AG04450 (cell line): ENCODE data around the gene TSPAN4. TPM values are rescaled to one million over a fixed set of nuclear protein-coding genes. Genes with fewer than 3 reads are reported as not detected.

Experiments
- CTCF ChIA-PET: fragments of 300-600, 350-600 bp; formaldehyde crosslinking; extraction: SDS; loops from one replicate; lab custom pipeline; 2022; ENCODE audit warnings: antibody characterized with exemption, inconsistent platforms; lab: Charles Lee
- POLR2A ChIA-PET: fragments of 350-600 bp; formaldehyde crosslinking; extraction: SDS; loops from one replicate; lab custom pipeline; 2021; ENCODE audit warnings: antibody characterized with exemption, inconsistent platforms; lab: Yijun Ruan, JAX
- DNase-seq: peaks from one replicate; pipeline ENCODE4 v3.0.0-alpha.2; 2011; ENCODE audit warnings: low read depth, low spot score
- H3K27ac ChIP-seq: one replicate; pipeline ENCODE4 v1.5.1; 2012; ENCODE audit warnings: low read depth, low read length, control low read depth
- H3K27me3 ChIP-seq: one replicate; pipeline ENCODE4 v1.6.0; 2012; ENCODE audit warnings: low read length; ENCODE audit not compliant: control insufficient read depth, insufficient read depth
- H3K4me3 ChIP-seq: 2 replicates; pipeline ENCODE4 v1.5.1; 2011; ENCODE audit warnings: mild to moderate bottlenecking, low read depth, low read length, control low read depth
- H3K9me3 ChIP-seq: 2 replicates; pipeline ENCODE4 v1.5.1; 2012; ENCODE audit warnings: low read length; ENCODE audit not compliant: control insufficient read depth, insufficient read depth
- polyA plus RNA-seq: library from polyadenylated mRNA; depleted of rRNA; stranded (reverse); fragments of >200 nt; gene quantifications from 2 replicates; pipeline ENCODE4 v1.2.3, GENCODE V29; 2011
- TF ChIP-seq, protein P1 (sequence below): IDR thresholded peaks from 2 replicates; pipeline ENCODE4 v1.5.1; 2011; ENCODE audit warnings: low read depth, low read length, control low read depth, inconsistent platforms

Gene TSPAN4
- polyA plus RNA-seq, 1 experiment = 92.6 TPM

DNA sequence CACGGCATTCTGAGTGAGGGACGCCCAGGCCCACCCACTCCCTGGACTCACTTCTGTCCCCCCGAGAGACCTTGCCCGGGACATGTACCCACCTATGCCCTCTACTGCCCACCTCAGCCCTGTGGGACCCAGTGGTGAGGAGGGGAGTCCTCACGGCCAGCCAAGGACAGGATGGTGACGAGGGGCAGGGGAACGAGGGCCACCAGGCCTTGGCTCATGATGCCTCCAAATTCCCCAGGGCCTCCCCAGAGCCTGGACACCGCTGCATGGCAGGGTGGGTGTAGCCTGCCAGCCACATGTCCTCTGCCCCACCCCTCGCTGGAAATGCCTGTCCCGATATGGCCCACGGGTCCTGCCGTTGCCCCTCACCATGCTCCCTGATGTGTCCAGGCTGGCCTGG is 26.1 kb downstream of the TSPAN4 start:
- TF ChIP-seq, protein P1, sequence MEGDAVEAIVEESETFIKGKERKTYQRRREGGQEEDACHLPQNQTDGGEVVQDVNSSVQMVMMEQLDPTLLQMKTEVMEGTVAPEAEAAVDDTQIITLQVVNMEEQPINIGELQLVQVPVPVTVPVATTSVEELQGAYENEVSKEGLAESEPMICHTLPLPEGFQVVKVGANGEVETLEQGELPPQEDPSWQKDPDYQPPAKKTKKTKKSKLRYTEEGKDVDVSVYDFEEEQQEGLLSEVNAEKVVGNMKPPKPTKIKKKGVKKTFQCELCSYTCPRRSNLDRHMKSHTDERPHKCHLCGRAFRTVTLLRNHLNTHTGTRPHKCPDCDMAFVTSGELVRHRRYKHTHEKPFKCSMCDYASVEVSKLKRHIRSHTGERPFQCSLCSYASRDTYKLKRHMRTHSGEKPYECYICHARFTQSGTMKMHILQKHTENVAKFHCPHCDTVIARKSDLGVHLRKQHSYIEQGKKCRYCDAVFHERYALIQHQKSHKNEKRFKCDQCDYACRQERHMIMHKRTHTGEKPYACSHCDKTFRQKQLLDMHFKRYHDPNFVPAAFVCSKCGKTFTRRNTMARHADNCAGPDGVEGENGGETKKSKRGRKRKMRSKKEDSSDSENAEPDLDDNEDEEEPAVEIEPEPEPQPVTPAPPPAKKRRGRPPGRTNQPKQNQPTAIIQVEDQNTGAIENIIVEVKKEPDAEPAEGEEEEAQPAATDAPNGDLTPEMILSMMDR = no peak
- Histone ChIP-seq H3K27me3 (no peaks in the 10 kb centered on the region), H3K4me3 (no peak overlapping the region), H3K27ac (no peak overlapping the region), H3K9me3 (no peaks in the 10 kb centered on the region; the same call in 1 of the 2 replicates)
- DNase-seq = no peak
- ChIA-PET CTCF (no interaction called here), POLR2A (no interaction called here)

DNA sequence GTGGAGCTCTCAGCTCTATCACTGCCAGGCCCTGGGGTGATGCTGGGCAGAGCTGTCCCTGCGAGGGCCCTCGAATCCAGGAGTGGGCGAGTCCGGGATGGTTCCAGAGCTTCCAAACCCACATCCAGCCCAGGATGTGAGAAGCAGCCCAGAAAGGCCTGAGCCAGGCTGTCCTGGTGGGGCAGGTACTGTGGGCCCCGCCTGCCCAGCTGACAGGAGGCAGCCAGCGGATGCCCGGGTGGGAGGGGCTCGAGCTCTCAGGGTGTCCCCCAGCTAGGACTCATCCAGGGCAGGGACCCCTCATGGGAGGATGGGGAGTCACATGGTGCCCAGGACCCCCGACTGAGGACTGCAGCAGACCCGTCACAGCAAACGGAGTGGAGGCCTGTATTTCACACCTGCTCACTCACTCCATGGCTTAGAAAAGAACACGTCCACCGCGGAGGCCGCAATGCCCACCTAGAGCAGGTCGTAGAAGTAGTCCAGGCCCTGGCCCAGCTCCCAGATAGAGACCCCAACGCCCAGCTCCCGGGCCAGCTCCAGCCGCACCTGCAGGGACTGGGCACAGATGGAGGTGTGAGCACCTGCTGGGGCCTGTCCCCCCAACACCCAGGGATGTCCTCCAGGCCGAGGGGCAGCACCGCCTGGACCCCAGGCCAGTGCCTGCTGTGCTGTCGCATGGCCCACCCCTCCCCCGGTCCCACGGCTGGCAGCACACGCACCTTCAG is 26.9 kb downstream of the TSPAN4 start:
- Histone ChIP-seq H3K4me3 (no peak overlapping the region), H3K27me3 (no peaks in the 10 kb centered on the region), H3K27ac (no peak overlapping the region), H3K9me3 (no peaks in the 10 kb centered on the region; the same call in 1 of the 2 replicates)
- ChIA-PET CTCF (no interaction called here), POLR2A (interaction anchor here (0.7 kb wide), 1 partner anchor 13 kb away, joined by 4 read pairs; no protein-coding TSS in a partner anchor)
- TF ChIP-seq, protein P1 = no peak
- no peak for DNase-seq

DNA sequence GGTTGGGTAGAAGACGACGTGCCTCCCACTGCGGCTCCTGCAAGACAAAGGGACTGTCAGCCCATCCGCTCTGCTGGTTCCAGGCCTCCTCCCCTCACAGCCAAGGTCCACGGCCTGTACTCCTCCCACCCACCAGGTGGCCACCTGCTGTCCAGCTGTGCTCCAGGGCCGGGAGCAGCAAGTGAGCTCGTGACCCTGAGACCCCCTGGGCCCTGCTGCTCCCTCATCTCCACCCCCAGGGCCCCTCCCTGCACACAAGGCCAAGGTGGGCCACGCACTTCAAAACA is 27.4 kb downstream of the TSPAN4 start:
- Histone ChIP-seq H3K27ac (no peak overlapping the region), H3K4me3 (no peak overlapping the region), H3K27me3 (no peaks in the 10 kb centered on the region), H3K9me3 (no peaks in the 10 kb centered on the region; the same call in 1 of the 2 replicates)
- DNase-seq = no peak
- POLR2A ChIA-PET = interaction anchor here (0.7 kb wide), 1 partner anchor 13 kb away, joined by 4 read pairs; no protein-coding TSS in a partner anchor
- CTCF ChIA-PET = no interaction called here
- TF ChIP-seq, protein P1 = no peak

DNA sequence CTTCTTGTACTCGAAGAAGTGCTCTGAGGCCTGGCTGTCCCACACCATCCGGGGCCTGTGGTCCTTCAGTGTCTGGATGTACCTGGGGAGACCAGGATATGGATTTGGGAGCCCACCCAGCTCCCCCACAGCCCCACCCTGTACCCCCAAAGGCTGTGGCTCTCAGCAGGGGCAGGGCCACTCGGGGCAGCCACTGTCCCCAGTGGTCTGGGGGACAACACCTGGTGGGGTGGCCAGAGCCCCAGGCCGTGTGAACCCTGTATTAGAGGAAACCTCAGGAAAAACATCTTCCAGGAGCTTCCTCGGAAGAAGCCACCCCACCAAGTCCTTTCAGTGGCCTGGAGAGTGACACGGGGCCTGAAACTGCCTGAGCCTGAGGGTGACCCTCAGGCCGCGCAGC is 27.8 kb downstream of the TSPAN4 start:
- Histone ChIP-seq H3K4me3 (no peak overlapping the region), H3K27me3 (no peaks in the 10 kb centered on the region), H3K27ac (no peak overlapping the region), H3K9me3 (no peaks in the 10 kb centered on the region; the same call in 1 of the 2 replicates)
- ChIA-PET POLR2A (no interaction called here), CTCF (no interaction called here)
- TF ChIP-seq, protein P1 = no peak
- DNase-seq = no peak

DNA sequence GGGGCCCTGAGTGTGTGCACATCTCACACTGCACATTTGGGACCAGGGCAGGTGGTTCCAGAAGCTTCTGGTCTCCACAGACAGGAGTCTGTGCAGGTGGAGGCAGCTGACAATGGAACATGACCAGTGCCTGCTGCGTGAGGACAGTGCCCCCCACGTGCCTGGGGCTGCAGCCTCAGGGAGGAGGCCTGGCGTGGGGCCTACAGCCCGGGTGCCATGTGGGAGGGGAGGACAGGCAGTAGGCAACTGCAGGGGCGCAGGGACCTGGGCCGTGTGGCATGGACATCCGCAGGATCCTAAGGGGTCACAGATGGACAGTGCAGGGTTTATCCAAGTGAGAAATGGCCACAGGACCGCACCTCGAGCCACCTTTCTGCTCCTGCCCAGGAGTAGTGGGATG is 28.8 kb downstream of the TSPAN4 start:
- ChIA-PET POLR2A (interaction anchor here (0.6 kb wide), 1 partner anchor 56 kb away, joined by 3 read pairs; no protein-coding TSS in a partner anchor), CTCF (no interaction called here)
- Histone ChIP-seq H3K27ac (no peak overlapping the region), H3K9me3 (no peaks in the 10 kb centered on the region; the same call in 1 of the 2 replicates), H3K27me3 (no peaks in the 10 kb centered on the region), H3K4me3 (no peak overlapping the region)
- no peak for DNase-seq
- TF ChIP-seq, protein P1 = no peak
